HG02981 (cell line): ENCODE measurements around the gene MYO15A.

Experiments
- ATAC-seq: cut with Tn5 transposase; IDR thresholded peaks from one replicate; pipeline ENCODE4 v1.9.1; 2021; ENCODE audit warnings: mild to moderate bottlenecking, moderate library complexity; ENCODE audit not compliant: unreplicated experiment

Gene MYO15A

GRCh38 chr17:18105027-18105426, 3.5 kb upstream of the MYO15A start:
- ATAC-seq = no peak

GRCh38 chr17:18105595-18105994, 3.0 kb upstream of the MYO15A start:
- ATAC-seq = no peak

GRCh38 chr17:18106211-18106610, 2.3 kb upstream of the MYO15A start:
- ATAC-seq = no peak

- ATAC-seq = no peak
Measured at GRCh38 chr17:18107061-18107790, 1.3 kb upstream of the MYO15A start.

GRCh38 chr17:18107971-18108370, 585 bp upstream of the MYO15A start:
- no peak for ATAC-seq

GRCh38 chr17:18109935-18110485, 1.5 kb downstream of the MYO15A start:
- ATAC-seq = no peak

GRCh38 chr17:18110636-18111145, 2.1 kb downstream of the MYO15A start:
- no peak for ATAC-seq

GRCh38 chr17:18111330-18111971, 2.9 kb downstream of the MYO15A start:
- no peak for ATAC-seq

- ATAC-seq = no peak
Measured at GRCh38 chr17:18115517-18115916, 7.0 kb downstream of the MYO15A start.

GRCh38 chr17:18116078-18116477, 7.5 kb downstream of the MYO15A start:
- no peak for ATAC-seq

- no peak for ATAC-seq
Measured at GRCh38 chr17:18117533-18117932, 9.0 kb downstream of the MYO15A start.

- ATAC-seq = no peak
Measured at GRCh38 chr17:18117982-18118975, 9.7 kb downstream of the MYO15A start.

GRCh38 chr17:18119166-18119745, 10.7 kb downstream of the MYO15A start:
- ATAC-seq = no peak

- ATAC-seq = no peak
Measured at GRCh38 chr17:18119938-18120337, 11.4 kb downstream of the MYO15A start.

GRCh38 chr17:18120461-18121017, 12.0 kb downstream of the MYO15A start:
- no peak for ATAC-seq

GRCh38 chr17:18121144-18121910, 12.8 kb downstream of the MYO15A start:
- no peak for ATAC-seq

GRCh38 chr17:18122990-18123753, 14.6 kb downstream of the MYO15A start:
- no peak for ATAC-seq

GRCh38 chr17:18124345-18125126, 16.0 kb downstream of the MYO15A start:
- ATAC-seq = no peak
